ENCODE measurements around the gene MRPL45.
A peak's percentile ranks its signal among the peaks of the same experiment; 100 is the strongest.

MRPL45 gene

GRCh38 chr17:38326996-38327792 is 30.2 kb downstream of the MRPL45 start:
- DNase-seq, result no peak

GRCh38 chr17:38327936-38328335 is 31.0 kb downstream of the MRPL45 start:
- DNase-seq, result no peak

- no peak for DNase-seq
These were observed 31.7 kb downstream of the MRPL45 start for GRCh38 chr17:38328620-38329019.

- no peak for DNase-seq
These were observed 32.3 kb downstream of the MRPL45 start for GRCh38 chr17:38329284-38329683.

- DNase-seq, result no peak
These were observed 33.1 kb downstream of the MRPL45 start for GRCh38 chr17:38329808-38330730.

- no peak for DNase-seq
These were observed 34.0 kb downstream of the MRPL45 start for GRCh38 chr17:38330941-38331411.

- no peak for DNase-seq
These were observed 35.8 kb downstream of the MRPL45 start for GRCh38 chr17:38332735-38333134.

- peak; percentile 59 for DNase-seq
These were observed 36.8 kb downstream of the MRPL45 start for GRCh38 chr17:38333635-38334295.

- DNase-seq, result no peak
These were observed 37.8 kb downstream of the MRPL45 start for GRCh38 chr17:38334480-38335364.

- DNase-seq, result no peak
These were observed 39.9 kb downstream of the MRPL45 start for GRCh38 chr17:38336838-38337237.

- no peak for DNase-seq
These were observed 41.1 kb downstream of the MRPL45 start for GRCh38 chr17:38338053-38338452.

GRCh38 chr17:38338535-38338934 is 41.6 kb downstream of the MRPL45 start:
- DNase-seq, result no peak

GRCh38 chr17:38339891-38340290 is 42.9 kb downstream of the MRPL45 start:
- no peak for DNase-seq

- no peak for DNase-seq
These were observed 44.2 kb downstream of the MRPL45 start for GRCh38 chr17:38341035-38341721.

GRCh38 chr17:38342886-38343607 is 46.1 kb downstream of the MRPL45 start:
- no peak for DNase-seq

GRCh38 chr17:38343608-38344419 is 46.8 kb downstream of the MRPL45 start, which contains the start of gene GPR179:
TSS of gene GPR179 (minus strand) at chr17:38343956. CDS start at chr17:38343789, 167 bp downstream.
- no peak for DNase-seq

GRCh38 chr17:38344420-38344745 is 47.4 kb downstream of the MRPL45 start:
- DNase-seq, result no peak

- no peak for DNase-seq
These were observed 48.8 kb downstream of the MRPL45 start for GRCh38 chr17:38345743-38346142.

GRCh38 chr17:38349097-38349730 is 52.2 kb downstream of the MRPL45 start:
- peak; percentile 81 for DNase-seq
